ENCODE results near the gene CFL1.
"Not testable (repeated sequence)": the region's sequence is repeated elsewhere in the genome, so short reads cannot be mapped to it uniquely, and the experiment has no call there.

The CFL1 gene

DNA sequence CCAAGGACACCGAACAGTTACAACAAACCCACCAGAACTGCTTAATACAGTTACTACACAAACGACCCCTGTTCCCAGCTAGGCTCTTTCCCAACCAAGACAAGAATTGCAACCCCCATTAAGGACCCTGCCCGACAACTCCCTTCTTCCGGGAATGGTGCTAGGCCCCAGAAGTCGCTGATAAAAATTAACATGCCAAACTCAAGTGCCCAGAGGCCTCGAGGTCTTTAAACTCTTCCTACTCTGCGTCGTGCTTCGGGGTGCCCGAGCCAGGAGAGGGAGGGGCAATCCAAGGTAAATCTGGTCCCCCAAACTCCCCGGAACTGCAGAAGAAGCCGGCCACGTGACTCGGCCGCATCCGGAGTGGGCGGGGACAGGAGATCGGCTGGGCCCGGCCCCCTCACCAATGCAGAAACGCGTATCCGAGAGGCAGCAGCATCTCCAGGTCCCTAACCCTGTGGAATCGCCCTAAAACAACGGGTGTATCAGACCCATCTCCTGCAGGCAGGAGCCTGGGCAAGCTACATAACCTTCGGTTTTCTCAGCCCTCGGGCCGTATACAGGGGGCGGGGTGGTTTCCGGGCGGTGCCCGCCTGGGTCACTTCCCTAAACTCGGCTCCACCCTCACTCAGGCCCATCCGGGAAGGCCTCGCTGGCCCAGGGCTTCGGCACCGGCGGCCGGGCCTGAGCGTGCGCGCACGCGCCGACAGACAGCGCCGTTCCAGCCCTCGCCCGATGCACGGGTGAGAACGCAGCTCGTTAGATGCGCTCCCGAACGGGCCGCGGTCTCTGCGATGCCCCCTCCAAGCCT, 1.1 kb downstream of the CFL1 start:
- peak; percentile 78 to 80 for DNase-seq

DNA sequence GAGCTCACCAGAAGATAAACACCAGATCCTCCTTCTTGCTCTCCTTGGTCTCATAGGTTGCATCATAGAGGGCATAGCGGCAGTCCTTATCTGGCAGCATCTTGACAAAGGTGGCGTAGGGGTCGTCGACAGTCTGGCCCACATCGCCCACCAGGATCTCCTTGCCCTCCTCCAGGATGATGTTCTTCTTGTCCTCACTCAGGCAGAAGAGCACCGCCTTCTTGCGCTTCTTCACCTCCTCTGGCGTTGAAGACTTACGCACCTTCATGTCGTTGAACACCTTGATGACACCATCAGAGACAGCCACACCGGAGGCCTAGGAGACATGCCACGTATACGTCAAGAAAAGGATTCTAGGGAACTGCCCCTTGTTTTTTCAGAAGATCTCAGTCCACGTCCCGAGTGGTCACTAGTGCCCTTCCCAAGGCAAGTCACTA, 2.0 kb downstream of the CFL1 start:
- no peak for DNase-seq

DNA sequence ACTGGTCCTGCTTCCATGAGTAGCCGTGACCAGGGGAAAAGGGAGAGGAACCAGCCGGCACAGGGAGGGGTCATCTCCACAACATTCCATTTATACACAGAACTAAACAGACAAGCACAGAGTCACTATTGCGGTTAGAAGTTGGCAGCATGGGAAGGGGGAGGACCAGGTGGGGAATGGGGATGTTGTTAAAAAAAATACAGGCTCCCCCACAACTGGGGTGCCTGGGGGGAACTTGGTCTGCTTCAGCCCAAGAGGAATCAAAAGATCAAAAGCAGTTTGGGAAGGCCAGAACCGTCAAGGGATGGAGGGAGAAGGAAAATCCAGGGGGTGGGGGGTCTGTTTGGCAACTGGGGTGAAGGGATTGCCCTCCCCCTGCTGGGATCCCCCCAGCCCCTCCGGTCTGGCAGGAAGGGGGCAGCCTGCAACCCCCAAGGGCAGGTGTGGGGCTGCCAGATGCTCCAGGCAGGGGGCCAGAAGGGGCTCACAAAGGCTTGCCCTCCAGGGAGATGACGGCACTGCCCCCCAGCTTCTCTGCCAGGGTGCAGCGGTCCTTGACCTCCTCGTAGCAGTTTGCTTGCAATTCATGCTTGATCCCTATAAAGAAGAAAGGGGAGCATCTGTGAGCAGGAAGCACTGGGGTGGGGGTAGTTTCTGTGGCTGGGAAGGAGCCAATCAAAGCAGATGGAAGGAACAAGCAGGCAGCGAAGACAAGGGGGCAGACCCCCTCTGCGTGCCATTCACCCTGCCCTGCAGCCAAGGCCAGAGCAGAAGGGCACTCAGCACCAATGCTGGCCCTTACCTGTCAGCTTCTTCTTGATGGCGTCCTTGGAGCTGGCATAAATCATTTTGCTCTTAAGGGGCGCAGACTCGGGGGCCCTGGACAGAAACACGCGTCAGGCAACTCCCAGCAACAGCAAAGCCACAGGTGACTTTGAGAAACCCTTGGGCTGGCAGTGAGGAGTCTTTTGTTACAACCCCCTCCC, 2.8 kb downstream of the CFL1 start:
- DNase-seq = no peak

DNA sequence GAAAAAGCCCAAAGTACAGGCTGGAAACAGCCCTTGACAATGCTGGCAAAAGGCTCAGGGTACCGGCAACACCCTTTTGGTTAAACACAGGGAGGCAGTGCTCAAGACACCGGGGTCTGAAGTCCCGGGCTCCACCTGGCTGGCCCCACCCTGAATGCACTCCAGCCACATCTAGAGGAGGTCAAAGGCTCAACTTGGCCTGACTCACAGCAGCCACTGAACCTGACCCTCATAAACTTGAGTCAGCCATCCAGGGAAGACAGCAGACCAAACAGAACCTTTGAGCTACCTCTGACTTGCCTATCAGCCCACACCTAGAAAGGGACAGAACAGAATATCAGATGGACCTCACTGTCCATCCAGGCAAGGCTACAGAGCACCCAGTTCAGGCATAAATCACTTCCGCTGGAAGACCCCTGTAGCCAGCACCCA, 3.8 kb downstream of the CFL1 start:
- no peak for DNase-seq

DNA sequence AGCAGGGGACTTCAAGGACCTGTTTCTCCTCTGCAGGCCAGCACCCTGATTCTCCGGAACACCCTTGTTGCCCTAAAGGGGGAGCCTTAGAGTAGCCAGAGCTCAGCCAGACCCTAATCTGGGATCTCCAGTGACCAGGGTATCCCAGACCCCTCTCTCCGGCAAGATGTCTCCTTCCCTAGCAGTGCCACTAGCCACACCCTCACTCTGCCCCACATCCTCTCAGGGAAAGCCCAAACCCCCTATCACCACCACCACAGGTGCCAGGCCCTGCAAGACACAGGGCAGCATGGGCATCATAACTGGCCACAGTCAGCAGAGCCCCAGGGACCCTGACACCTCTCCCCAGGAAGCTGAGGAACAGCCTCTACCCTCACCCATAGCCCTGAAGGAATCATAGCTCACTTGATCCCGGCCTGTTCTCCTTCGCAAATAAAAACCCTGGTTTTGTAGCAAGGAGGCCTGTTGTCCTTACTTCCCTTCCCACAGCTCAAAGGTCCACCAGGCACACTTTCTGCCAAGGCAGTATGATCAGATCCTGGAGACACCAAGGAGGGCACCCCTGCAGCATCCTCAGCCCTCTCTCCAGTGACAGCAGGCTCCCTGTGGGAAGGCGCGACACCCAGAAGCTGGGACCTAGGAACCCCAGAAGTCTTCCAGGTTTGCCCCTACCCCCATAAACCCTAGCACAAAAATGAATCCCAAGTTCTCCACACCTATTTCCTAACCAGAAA, 4.6 kb downstream of the CFL1 start:
- no peak for DNase-seq

DNA sequence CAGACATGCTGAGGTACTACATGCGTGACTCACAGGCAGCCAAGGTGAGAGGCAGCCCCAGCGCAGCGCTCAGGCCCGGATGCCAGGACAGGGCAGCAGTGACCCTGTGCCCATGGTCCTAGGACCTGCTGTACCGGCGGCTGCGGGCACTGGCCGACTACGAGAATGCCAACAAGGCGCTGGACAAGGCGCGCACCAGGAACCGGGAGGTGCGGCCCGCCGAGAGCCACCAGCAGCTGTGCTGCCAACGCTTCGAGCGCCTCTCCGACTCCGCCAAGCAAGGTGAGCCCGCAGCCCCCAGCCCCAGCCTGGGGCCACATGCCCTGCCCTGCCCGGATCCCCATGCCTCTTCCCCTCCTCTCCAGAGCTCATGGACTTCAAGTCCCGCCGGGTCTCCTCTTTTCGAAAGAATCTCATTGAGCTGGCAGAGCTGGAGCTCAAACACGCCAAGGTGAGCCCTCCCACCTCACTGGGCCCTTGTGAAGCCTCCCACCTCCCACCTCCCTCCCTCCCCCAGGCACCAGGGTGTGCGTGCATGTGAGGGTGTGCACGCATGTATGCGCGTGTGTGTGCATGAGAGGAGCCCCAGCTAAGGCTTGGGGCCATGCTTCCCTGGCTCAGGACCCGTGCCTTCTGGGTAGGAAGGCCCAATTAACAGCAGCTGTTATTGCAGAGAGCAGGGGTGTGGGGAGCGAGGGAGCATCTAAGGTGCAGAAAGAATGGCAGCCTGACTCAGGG, 5.3 kb downstream of the CFL1 start:
- no peak for DNase-seq

DNA sequence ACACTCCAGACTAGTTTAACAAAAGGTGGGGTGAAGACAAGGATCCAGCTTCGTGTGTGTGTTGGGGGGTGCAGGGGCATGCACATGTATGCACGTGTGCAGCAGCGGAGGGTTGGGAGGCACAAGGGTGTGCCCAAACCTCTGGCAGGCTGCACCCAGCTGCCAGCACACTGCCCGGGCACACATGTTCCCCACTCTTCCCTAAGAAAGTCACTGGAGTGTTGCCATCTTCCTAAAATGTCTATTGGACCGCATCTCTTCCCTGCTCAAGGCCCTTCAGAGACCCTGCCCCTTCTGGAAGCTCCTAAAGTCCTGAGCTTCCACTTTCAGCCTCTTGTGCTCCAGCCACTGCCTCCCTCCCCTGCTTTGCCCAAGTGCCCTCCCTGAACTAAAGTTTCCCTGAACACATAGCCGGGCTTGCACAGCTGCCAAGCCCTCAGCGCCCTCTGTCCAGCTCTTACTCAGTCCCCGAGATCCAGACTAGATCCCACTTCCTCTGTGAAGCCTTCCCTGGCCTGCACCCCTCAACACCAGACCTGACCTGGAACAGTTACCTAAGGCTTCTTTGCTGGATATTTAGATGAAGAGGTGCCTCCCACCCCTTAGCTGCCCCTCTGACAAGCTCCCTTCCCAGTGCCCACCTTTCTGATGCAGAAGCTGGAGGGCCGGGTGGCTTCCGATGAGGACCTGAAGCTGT, 6.0 kb downstream of the CFL1 start:
- DNase-seq = no peak

DNA sequence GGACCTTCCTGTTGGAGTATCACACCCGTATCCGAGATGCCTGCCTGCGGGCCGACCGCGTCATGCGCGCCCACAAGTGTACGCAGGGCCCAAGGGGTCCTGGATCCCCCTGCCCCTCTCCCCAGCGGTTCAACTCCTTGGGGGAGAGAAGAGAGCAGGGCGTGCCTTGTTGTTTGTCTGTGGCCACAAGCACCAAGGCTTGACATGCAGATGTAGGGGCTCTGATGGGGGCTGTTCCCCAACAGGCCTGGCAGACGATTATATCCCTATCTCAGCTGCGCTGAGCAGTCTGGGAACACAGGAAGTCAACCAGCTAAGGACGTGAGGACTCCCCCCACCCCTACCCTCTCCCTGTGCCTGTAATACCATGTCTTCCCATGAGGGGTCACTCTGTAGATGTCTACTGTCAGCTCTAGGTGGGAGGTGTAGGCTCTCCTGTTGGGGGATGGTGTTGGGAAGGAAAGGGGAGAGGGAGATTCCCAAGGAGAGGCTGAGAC, 6.8 kb downstream of the CFL1 start:
- DNase-seq = peak in 1 of 2 donors; percentile 45

DNA sequence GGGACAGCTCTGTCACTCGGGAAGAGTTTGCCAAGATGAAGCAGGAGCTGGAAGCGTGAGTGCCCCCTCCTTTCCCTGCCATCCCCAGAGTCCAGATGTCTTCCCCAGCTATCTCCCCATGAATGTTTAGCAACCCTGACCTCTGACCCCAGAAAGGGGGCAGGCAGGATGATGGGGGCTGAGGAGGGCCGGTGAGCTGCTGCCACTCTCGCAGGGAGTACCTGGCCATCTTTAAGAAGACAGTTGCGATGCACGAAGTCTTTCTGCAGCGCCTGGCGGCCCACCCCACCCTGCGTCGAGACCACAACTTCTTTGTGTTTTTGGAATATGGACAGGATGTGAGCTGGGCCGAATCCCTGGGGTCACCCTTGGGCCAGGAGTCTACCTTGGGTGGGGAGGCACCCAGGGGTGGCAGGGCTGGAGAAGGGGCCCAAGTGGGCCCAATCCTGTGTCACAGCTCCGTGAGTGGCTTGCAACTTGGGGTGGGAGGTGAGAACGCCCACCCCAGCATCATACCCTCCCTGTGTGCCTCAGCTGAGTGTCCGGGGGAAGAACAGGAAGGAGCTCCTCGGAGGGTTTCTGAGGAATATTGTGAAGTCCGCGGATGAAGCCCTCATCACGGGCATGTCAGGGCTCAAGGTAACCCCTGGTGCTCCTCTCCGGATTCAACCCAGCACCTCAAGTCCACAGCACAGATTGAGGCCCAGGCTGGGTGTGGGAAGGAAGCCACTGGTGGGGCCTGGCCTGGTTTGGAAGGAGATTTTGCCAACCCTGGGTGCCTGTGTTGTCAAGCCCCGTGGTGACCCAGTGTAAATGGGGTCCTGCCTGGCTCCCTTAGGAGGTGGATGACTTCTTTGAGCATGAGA, 7.5 kb downstream of the CFL1 start:
- DNase-seq = no peak

DNA sequence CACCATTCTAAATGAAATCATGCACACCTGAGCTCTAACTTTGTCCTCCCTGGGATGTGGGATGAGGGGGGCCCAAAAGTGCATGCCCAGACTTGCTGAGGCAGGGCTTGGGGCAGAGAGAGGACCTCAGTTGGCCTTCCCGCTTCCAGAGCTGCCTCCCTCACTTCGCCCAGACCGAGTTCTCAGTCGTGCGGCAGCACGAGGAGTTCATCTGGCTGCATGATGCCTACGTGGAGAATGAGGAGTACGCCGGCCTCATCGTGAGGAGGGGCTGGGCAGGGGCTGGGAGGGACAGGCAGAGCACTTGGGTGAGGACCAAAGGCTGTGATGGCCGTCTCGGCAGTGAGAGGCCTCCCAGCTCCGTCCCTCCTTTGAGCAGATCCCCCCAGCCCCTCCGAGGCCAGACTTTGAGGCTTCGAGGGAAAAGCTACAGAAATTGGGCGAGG, 8.2 kb downstream of the CFL1 start:
- no peak for DNase-seq

DNA sequence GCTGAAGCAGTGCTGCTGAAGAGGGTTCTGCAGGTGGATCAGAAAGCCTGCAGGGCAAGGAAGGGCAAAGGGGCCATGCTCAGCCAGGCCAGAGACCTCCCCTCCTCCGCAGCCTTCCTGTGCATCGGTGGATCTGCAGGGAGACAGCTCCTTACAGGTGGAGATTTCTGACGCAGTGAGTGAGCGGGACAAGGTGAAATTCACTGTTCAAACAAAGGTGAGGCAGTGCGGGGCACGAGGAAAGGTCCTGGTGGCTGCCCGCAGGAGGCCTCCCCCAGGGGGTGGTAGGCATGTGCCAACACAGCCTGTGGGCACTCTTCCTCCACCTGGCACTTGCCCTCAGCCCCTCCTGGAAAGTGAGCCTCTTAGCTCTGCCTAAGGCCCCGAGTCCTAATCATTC, 8.6 kb downstream of the CFL1 start:
- DNase-seq = no peak

DNA sequence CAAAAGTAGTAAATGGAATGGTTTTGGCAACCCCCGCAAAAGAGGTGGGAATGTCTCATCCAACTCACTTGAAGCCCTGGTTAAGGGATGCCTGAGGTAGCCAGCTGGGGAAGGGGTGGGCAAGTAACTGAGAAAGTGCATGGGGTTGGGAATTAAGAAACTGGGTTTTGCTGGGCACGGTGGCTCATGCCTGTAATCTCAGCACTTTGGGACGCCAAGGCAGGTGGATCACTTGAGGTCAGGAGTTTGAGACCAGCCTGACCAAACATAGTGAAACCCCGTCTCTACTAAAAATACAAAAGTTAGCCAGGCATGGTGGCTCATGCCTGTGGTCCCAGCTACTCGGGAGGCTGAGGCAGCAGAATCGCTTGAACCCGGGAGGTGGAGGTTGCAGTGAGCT, 9.3 kb downstream of the CFL1 start:
- DNase-seq = not testable (repeated sequence)

DNA sequence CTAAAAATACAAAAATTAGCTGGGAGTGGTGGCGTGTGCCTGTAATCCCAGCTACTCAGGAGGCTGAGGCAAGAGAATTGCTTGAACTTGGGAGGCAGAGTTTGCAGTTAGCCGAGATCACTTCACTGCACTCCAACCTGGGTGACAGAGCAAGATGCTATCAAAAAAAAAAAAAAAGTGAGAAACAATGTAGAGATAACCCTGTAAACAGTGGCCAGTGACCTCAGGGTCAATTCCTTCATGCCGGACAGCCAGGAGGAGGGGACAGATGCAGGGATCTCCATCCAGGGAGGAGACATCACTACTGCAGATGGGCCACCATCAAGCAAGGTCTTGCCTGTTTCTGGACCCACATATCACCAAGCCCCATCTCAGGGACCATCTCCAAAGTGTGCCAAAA, 10.2 kb downstream of the CFL1 start:
- no peak for DNase-seq

DNA sequence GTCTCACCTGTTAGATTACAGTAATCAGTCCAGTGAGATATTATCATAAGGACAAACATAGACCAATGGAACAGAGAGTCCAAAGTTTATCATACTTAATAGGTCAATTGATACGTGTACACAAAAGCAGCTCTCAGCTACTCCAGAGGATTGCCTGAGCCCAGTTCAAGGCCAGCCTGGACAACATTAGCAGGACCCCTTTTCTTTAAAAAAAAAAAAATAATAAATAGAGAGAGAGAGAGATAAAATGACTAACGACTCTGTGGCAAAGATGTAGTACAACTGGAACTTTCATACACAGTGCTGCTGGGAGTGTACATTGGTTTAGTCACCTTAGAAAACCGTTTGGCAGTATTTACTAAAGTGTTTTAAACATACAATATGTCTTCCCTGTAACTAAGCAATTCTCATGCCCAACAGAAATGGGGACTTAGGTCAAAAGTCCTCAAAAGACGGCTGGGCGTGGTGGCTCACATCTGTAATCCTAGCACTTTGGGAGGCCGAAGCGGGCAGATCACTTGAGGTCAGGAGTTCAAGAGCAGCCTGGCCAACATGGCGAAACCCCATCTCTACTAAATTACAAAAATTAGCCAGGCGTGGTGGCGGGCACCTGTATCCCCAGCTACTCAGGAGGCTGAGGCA, 13.6 kb downstream of the CFL1 start:
- DNase-seq = no peak

DNA sequence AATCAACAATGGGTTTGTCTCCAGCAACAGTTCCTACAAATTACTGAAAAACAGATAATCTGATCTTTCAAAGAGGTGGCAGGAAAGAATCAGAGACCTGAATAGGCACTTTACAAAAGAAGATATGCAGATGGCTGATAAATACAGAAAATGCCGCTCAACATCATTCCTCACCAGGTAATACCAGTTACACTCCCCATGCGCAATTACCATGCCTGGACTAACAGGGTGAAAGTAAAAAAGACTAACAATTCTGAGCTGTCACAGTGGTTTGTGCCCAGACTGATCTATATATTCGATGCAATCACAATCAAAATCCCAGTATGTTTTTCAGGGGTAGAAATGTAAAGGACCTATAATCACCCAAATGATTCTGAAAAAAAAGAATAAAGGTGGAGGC, 14.2 kb downstream of the CFL1 start:
- DNase-seq = no peak

DNA sequence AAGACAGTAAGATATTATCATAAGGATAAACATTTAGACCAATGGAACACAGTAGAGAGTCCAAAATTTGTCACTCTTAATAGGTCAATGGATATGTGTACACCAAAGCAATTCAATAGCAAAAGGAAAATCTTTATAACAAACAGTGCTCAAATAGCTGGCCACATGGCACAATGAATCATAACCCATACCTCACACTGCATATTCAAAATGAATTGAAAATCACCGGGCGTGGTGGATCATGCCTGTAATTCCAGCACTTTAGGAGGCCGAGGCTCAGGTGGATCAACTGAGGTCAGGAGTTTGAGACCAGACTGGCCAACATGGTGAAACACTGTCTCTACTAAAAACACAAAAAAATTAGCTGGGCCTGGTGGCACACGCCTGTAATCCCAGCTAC, 15.8 kb downstream of the CFL1 start:
- no peak for DNase-seq

DNA sequence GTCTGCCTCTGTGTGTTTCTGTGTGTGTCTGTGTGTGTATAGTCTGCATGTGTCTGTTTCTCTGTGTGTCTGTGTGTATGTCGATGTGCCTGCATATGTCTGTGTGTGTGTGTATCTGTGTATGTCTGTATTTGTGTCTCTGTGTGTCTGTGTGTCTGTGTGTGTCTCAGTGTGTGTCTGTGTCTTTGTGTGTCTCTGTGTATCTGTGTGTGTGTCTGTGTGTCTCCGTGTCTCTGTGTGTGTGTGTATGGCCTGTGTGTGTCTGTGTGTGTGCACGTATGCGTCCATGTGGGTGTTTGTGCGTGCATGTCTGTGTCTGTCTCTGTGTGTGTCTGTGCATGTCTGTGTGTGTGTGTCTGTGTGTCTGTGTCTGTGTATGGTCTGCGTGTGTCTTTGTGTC, 23.8 kb downstream of the CFL1 start:
- DNase-seq = no peak

DNA sequence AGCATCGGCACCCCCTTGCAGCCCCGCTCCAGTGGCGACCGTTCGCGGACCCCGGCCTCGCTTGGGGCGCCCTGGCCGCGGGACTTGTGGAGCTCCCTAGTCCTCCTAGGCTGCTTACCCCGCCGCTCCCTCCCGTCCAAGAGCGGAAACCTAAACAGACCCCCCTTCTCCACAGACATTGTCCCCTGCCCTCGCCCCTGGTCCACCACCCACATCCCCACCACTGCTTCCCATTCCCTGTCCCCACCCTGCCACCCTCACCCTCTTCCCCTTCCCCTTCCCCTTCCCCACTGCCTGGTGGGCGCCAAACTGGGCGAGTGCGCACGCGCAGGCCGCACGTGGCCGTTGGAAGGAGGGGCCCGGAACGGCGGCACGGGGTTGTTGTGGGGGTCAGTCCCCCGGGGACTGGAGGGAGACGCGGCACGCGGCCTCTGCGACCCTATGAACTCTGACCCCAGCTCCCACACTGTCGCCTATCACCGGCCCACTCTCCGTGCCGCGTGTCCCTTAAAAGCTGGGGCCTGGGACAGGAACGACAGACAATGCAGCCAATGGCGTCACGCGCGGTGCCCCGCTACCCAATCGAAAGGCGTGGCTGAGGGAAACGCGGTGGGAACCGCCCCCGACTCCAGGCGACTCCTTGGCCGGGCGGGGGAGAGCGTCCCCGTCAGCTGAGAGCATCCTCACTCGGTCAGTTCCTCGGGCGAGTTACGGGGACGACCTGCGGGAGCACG, 24.5 kb downstream of the CFL1 start, which contains the start of gene SNX32:
SNX32 (plus strand) TSS at position 667 of the 734 bp plus-strand sequence. CDS start 103 bp downstream, outside the sequence.
- peak; percentile 93 for DNase-seq

DNA sequence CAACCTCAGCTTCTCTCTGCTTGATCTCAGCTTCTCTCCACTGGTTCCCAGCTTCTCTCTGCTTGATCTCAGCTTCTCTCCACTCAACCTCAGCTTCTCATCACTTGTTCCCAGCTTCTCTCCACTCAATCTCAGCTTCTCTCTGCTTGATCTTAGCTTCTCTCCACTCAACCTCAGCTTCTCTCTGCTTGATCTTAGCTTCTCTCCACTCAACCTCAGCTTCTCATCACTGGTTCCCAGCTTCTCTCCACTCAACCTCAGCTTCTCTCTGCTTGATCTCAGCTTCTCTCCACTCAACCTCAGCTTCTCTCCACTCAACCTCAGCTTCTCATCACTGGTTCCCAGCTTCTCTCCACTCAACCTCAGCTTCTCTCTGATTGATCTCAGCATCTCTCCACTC, 25.7 kb downstream of the CFL1 start:
- not testable (repeated sequence) for DNase-seq
